GM18951 (cell line): ENCODE results near the gene HOXC12.

Experiments used
- POLR2A ChIP-seq: IDR thresholded peaks from 4 replicates; pipeline ENCODE4 v1.6.1; 2011; ENCODE audit warnings: mild to moderate bottlenecking; ENCODE audit not compliant: insufficient read length, insufficient read depth; ENCODE audit errors: extremely low read depth
- in situ Hi-C: fragments of 300-500 bp; cut with MboI; formaldehyde crosslinking; loops from one replicate; pipeline ENCODE4 v1.12.0; 2022; ENCODE audit warnings: low sequenced_read_pairs, mixed read lengths, inconsistent platforms; ENCODE audit not compliant: unreplicated experiment

Gene HOXC12

DNA sequence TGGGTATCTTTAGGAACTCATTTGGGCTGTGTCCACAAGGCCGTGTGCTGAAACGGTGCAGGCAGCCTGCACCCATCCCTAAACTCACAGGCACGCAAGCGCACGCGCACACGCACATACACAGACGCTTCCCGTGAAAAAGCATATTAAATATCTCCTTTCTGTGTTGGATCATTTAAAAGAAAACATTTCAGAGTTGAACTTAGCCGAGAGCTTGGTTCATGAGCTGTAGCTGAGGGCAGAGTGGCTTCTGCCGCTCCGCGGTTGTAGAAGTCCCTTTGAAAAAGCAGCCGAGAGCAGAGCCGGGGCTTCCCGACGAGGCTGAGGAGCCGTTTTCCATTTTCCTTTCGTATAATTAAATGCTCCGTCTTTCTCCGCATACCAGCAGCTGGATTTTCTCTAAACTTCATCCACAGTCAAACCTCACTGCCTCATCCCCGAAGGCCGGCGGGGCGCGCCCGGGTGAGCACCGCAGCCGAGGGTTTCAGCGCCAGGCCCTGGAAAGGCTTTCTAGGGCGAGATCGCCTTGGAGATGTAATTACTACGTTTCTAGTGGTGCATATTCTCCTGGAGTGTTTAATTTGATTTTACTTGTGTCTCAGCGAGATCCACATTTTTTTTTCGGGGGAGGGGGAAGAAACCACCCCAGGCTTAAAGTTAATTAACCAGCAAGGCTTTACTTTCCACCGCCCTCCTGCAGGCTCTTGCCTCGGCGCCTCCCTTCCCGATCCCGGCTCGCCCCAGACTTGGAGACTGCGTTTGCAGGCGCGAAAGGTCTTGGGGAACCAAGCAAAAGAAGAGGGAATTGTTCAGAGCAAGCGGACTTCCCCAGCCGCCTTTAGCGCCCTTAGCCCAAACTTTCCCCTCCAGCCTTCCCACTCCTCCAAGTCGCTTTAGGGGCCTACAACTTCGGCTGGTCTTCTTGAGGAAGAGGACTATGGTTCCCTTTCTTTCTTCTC lies 19.0 kb upstream of the HOXC12 start:
- TF ChIP-seq POLR2A = no peak
- in situ Hi-C loops = no loop called here

DNA sequence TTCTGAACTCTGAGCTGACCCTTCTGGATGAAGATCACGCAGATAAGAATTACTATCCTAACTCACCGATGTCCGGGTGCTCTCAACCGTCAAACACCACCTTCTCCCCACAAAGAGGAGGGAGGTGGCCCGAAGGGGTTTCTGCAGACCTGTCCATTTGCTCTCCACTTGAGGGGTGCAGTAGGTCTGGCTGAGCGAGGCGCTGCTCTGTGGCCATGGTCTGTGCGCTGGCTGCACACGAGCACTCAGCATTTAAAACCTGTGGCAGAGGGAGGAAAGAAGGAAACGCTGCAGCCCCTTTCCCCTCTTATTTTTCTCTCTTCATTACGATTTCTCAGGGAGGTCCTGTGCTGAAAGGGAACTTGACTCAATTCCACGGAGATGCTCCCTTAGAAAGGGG lies 17.6 kb upstream of the HOXC12 start:
- in situ Hi-C loops = no loop called here
- TF ChIP-seq POLR2A = no peak

DNA sequence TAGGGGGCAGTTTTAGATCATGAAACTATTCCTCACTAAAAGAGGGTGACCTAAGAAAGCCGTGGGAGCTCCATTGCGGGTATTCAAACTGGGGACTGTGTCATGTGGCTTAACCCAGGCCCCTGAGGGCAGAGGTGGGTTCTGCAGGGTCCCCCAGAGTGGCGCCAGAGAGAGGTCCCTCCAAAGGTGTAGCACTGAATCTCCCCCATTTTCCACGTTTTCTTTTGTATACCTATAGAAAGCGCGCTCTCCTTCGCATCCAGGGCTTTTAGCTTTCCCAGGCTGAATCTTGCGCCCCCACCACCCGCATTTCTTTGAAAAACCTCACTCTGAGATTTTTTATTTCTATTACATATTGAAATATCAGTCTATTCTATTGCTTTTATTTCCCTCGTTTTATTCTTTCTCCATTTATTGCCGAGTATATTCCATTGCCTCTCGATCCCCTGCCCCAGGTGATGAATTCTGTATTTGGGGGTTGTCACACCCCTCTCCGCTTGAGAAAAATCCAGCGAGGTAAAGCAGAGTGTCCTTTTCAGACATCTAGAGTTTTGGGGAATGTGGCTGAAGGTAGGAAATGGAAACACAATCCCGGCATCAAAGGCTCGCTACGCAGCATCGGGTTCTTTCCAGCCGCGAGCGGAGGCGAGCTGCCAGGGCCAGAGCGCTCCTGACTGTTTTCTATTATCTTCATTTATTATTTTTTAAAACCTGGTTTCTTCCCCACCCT lies 16.9 kb upstream of the HOXC12 start:
- in situ Hi-C loops = no loop called here
- no peak for TF ChIP-seq POLR2A

DNA sequence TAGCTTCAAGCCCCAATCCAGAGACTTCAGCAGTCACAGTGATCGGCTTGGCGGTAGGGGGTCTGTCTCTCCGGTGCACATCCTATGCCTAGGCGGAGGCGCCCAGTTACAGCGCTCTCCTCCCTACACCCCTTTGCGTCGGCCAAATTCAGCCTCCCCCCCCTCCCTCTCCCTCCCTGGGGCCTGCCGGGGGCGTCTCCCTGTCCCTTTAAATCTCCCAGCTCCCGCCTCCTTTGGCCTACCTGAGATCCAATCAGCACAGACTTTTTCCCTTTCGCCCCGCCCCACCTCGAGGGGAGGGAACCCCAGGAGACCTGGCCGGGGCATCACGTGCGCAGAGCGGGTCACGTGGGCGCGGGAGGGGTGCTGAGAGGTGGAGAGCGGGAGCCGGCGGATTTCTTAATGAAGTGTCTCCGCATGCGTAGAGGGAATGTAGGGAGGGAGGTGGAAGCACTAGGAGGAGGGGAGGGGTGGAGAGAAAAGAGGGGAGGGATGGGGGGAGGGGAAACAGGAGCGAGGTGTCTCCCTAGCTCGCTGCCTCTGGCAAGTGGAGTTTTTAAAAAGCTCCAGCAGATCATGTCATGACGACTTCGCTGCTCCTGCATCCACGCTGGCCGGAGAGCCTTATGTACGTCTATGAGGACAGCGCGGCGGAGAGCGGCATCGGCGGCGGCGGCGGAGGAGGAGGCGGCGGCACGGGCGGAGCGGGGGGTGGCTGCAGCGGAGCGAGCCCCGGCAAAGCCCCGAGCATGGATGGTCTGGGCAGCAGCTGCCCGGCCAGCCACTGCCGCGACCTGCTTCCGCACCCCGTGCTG lies 16.2 kb upstream of the HOXC12 start, which contains the start of gene HOXC13:
Gene HOXC13, plus strand, starts transcription at position 506 of the 815 bp plus-strand sequence. Its CDS starts 76 bp downstream, at position 582.
- in situ Hi-C loops = no loop called here
- no peak for TF ChIP-seq POLR2A

DNA sequence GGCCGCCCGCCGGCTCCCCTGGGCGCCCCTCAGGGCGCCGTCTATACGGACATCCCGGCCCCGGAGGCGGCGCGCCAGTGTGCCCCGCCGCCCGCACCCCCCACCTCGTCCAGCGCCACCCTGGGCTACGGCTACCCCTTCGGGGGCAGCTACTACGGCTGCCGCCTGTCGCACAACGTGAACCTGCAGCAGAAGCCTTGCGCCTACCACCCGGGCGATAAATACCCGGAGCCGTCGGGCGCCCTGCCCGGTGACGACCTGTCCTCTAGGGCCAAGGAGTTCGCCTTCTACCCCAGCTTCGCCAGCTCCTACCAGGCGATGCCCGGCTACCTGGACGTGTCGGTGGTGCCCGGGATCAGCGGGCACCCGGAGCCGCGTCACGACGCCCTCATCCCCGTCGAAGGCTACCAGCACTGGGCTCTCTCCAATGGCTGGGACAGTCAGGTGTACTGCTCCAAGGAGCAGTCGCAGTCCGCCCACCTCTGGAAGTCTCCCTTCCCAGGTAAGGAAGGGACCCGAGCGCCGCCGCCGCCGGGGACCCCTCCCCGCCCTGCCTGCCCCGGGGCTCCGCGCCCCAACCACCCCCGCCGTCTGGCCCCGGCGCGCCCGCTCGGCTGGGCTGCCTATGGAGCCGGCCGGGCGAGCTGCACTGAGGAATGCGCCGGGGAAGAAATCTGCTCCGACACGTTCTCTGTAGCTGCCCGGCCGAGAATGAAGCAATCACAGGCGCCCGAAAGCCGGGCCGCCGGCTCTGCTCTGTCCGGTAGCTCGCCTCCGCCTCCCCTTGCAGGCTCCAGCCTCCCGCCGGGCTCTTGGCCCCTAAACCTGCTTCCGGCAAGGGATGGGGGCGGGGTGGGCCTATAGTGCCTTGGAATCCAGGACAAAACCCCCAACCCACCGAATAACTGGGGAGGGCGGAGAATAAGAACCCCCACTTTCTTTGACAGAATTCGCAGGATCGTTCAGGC lies 15.3 kb upstream of the HOXC12 start:
- in situ Hi-C loops = no loop called here
- TF ChIP-seq POLR2A = no peak

DNA sequence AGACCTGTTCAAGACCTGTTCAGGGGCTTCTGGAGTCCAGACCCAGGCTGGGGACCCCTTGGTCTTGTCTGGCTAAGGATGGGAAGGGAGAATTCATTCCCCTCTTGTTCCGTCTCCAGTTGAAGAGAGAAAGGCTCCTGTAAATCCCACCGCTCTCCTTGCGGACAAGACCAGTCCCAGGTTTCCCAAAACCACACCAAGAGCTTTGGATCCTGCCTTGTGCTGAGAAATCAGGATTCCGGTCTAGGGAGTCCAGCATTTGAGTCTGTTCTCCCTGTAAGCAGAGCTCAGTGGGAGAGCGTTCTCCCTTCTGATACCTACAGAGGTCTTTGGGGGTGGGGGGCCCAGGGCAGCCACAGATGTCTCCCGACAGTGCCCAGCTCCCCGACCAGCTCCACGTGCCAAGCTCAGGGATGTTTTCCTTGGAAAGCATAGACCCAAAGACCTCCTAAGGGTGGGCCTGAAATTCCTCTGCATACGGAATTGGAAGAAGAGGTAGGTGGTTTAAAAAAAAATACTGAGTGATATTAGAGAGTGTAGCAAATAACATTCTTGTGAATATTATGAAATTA lies 14.2 kb upstream of the HOXC12 start:
- no peak for TF ChIP-seq POLR2A
- in situ Hi-C loops = no loop called here

DNA sequence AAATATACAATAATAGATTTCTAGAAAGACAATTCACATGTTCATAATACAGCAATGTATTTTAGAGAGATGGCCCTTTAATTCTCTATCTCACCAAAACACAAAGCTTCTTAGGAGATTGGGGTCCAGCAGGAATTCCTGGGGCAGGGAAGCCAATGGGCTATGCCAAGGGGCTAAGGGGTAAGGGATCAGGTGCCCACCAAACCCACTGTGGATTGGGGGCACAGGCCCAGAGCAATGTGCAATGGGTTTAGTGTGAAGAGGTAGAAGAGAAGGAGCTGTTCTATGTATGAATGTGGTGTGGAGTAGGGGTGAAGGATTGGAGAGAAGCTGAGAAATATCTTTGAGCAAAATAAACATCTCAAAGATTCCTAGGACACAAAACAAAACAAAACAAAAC lies 13.5 kb upstream of the HOXC12 start:
- in situ Hi-C loops = no loop called here
- TF ChIP-seq POLR2A = no peak

DNA sequence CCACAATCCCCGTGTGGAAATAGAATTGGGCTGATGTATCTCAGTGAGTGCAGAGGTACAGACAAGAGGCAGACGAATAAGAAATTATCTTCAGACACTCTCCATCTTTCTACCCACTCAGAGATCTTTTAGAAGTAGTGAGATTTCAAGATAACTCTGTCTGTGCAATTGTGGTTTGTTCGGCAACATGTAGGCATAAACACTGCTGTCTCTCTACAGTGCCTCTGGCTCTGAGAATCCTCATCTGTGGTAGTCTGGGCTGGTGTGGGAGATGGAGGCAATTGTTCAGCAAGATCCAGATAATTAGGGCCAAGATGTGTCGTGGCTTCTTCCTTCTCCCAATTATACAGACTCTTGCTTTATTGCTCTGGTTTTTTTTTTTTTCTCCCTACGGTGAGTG lies 13.0 kb upstream of the HOXC12 start:
- in situ Hi-C loops = no loop called here

DNA sequence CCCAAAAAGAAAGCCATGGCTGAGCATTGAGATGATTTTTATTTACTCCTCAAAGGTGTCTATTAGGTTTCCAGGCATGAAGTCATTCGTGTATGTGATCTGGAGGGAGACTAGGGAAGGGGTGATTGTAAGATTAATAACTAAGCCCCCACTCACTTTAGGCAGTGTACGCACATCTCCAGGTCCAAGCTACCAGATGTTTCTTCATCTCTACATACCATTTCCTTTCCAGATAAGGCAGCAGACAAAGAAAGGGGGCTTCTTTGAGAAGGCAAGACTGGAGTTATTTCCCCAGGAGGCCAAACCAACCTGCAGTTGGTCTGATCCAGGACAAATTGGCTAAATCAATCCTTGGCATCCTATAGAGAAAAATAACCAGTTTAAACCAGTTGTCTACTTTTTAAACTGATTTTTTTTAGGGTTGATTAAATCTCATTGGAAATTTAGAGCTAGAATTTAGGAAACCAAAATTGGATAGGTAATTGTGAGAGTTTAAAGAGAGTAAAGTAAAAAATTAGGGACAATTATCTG lies 12.2 kb upstream of the HOXC12 start:
- in situ Hi-C loops = no loop called here
- TF ChIP-seq POLR2A = no peak

More for the DNA sequence above, 13.0 kb upstream of the HOXC12 start:
- no peak for TF ChIP-seq POLR2A

DNA sequence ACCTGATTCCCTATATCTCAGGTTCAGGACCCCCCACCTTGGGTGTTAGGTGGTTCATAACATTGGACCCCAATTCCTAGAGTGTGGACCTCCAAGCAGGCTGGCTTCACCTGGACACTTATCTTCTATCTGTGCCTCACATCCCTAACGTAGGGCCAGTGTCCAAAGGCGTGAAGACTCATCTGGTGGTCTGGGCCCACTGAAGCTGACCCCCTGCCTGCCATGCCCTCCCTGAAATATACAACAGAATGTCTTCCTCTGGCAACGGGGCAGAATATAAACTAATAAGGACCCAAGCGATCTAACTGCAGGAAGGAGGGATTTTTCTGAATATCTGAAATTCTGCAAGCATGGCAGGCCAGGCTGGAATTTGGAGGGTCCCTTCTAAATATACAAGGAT lies 10.5 kb upstream of the HOXC12 start:
- in situ Hi-C loops = no loop called here
- no peak for TF ChIP-seq POLR2A

DNA sequence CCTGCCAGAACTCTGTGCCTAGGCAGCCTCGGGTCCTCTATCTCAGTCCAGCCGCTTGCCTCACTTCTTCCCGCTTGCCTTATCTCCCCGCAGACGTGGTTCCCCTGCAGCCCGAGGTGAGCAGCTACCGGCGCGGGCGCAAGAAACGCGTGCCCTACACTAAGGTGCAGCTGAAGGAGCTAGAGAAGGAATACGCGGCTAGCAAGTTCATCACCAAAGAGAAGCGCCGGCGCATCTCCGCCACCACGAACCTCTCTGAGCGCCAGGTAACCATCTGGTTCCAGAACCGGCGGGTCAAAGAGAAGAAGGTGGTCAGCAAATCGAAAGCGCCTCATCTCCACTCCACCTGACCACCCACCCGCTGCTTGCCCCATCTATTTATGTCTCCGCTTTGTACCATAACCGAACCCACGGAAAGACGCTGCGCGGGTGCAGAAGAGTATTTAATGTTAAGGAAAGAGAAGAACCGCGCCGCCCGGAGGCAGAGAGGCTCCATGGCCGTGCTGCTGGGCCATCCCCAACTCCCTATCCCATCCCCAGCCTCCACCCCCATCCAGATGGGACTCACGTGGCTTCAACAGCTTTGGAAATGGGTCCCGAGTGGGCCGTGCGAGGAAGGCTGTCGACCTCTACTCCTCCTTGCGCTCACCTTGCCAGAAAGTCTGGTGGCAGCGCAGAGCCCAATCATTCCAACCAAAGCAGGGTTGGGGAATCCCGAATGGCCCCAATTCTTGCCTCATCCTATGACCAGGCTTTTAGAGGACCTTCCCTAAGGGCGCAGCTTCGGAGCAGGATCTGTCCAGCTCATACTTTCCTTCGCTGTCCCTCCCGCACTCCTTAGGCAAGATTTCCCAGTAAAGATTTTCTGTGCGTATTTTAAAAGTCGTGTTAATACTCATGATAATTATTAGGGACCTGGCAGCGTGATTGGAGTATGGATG lies 9.5 kb upstream of the HOXC12 start:
- TF ChIP-seq POLR2A = no peak
- in situ Hi-C loops = no loop called here

DNA sequence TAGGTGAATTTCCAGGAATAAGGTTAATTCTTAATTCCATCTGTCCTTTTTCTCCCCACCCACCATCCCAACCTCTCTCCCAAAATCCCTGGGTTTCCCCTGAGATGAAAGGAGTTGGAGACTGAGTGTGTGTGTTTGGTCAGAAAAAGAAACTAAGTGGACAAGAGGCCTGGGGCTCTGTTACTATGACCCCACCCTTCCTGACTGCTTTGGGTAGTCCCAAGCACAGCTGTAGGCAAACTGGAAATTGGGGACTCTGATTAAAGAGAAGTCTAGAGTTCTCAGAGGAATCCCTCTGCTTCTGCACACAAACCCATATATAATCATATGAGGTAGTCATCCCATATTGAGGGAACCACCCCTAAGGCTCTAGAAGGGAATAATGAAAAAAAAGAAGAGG lies 7.0 kb upstream of the HOXC12 start:
- TF ChIP-seq POLR2A = no peak
- in situ Hi-C loops = no loop called here
